Measurements from ENCODE around the gene NPAS3.

GRCh38 chr14:33596211-33597080, 657.8 kb downstream of the NPAS3 start:
- no peak for TF ChIP-seq CTCF (IDR thresholded peaks at IDR 0.05; ENCODE audit: low read depth, low read length, missing input control)
- no peak for TF ChIP-seq MAX (IDR thresholded peaks at IDR 0.05)
- TF ChIP-seq YY1 (IDR thresholded peaks at IDR 0.05) = no peak
- no peak for TF ChIP-seq SP1 (IDR thresholded peaks at IDR 0.05)
- TF ChIP-seq TAF1 (conservative IDR thresholded peaks at IDR 0.05) = no peak
- no peak for TF ChIP-seq RAD21 (IDR thresholded peaks at IDR 0.05)
- no peak for TF ChIP-seq EGR1 (IDR thresholded peaks at IDR 0.05; ENCODE audit: low read depth in 2 of 2)
- TF ChIP-seq NR2F2 (IDR thresholded peaks at IDR 0.05) = no peak
- no peak for TF ChIP-seq FOXA1 (IDR thresholded peaks at IDR 0.05)
- TF ChIP-seq GABPA (IDR thresholded peaks at IDR 0.05 in 1 of 2, conservative IDR thresholded peaks at IDR 0.05 in 1 of 2) = no peak

Data from liver (tissue), 3 donors.